ENCODE data around the gene SURF1.

The SURF1 gene

GRCh38 chr9:133351526-133351907 is 4.8 kb downstream of the SURF1 start:
- Histone ChIP-seq H3K27ac (ENCODE audit: low read length) (no peak overlapping the region), H3K79me2 (ENCODE audit: insufficient read depth, low read length) (peaks cover 56% of the 10 kb centered on the region), H3K36me3 (ENCODE audit: insufficient read depth, low read length) (peaks cover 54% of the 10 kb centered on the region)

GRCh38 chr9:133349965-133350616 is 6.2 kb downstream of the SURF1 start:
- H3K27ac ChIP-seq (ENCODE audit: low read length): no peak overlapping the region
- peak overlapping the region; percentile 78 for H3K4me2 ChIP-seq (ENCODE audit: insufficient read depth, low read length)
- H3K4me3 ChIP-seq (ENCODE audit: low read depth in 1 of 2, low read length in 2 of 2): peak overlapping the region in 1 of 2 experiments; percentile 90; a peak in 2 of 4 replicates
- ATAC-seq (ENCODE audit: insufficient read depth, low read depth): no peak
- H3K27me3 ChIP-seq (ENCODE audit: insufficient read depth, low read length, poor library complexity): no peaks in the 10 kb centered on the region
- TF ChIP-seq EZH2 (IDR thresholded peaks at IDR 0.05; ENCODE audit: borderline replicate concordance, low read depth, low read length, severe bottlenecking): no peak
- TF ChIP-seq CTCF (IDR thresholded peaks at IDR 0.05; ENCODE audit: borderline replicate concordance, extremely low read depth, low read length, poor library complexity, severe bottlenecking): no peak
- H3K4me1 ChIP-seq (ENCODE audit: insufficient read depth, low read length): peaks cover 47% of the 10 kb centered on the region
- H3K9me3 ChIP-seq (ENCODE audit: insufficient read depth, low read length, severe bottlenecking): no peaks in the 10 kb centered on the region
- peaks cover 60% of the 10 kb centered on the region for H3K79me2 ChIP-seq (ENCODE audit: insufficient read depth, low read length)
- no peak for DNase-seq
- peaks cover 45% of the 10 kb centered on the region for H4K20me1 ChIP-seq (ENCODE audit: insufficient read depth, low read length)
- H3K36me3 ChIP-seq (ENCODE audit: insufficient read depth, low read length): peaks cover 67% of the 10 kb centered on the region
- H3K9ac ChIP-seq (ENCODE audit: low read depth, low read length): peak overlapping the region; percentile 91
- H2AFZ ChIP-seq (ENCODE audit: low read depth, low read length): no peak overlapping the region

More at GRCh38 chr9:133351526-133351907, 4.8 kb downstream of the SURF1 start:
- no peak for DNase-seq
- Histone ChIP-seq H2AFZ (ENCODE audit: low read depth, low read length) (no peak overlapping the region), H3K4me3 (ENCODE audit: low read depth in 1 of 2, low read length in 2 of 2) (no peak overlapping the region), H3K9ac (ENCODE audit: low read depth, low read length) (no peak overlapping the region), H3K27me3 (ENCODE audit: insufficient read depth, low read length, poor library complexity) (no peaks in the 10 kb centered on the region), H3K4me1 (ENCODE audit: insufficient read depth, low read length) (peaks cover 47% of the 10 kb centered on the region), H3K9me3 (ENCODE audit: insufficient read depth, low read length, severe bottlenecking) (no peaks in the 10 kb centered on the region), H4K20me1 (ENCODE audit: insufficient read depth, low read length) (peaks cover 43% of the 10 kb centered on the region), H3K4me2 (ENCODE audit: insufficient read depth, low read length) (no peak overlapping the region)
- no peak for TF ChIP-seq CTCF (IDR thresholded peaks at IDR 0.05; ENCODE audit: borderline replicate concordance, extremely low read depth, low read length, poor library complexity, severe bottlenecking)
- TF ChIP-seq EZH2 (IDR thresholded peaks at IDR 0.05; ENCODE audit: borderline replicate concordance, low read depth, low read length, severe bottlenecking): no peak
- ATAC-seq (ENCODE audit: insufficient read depth, low read depth): no peak

- Histone ChIP-seq H3K9me3 (ENCODE audit: insufficient read depth, low read length, severe bottlenecking) (no peaks in the 10 kb centered on the region), H4K20me1 (ENCODE audit: insufficient read depth, low read length) (peaks cover 45% of the 10 kb centered on the region), H3K4me1 (ENCODE audit: insufficient read depth, low read length) (peaks cover 37% of the 10 kb centered on the region), H3K79me2 (ENCODE audit: insufficient read depth, low read length) (peaks cover 54% of the 10 kb centered on the region), H3K27ac (ENCODE audit: low read length) (peak overlapping the region; percentile 98), H3K4me2 (ENCODE audit: insufficient read depth, low read length) (peak overlapping the region; percentile 78), H3K4me3 (ENCODE audit: low read depth in 1 of 2, low read length in 2 of 2) (peak overlapping the region; percentile 81 to 90), H3K36me3 (ENCODE audit: insufficient read depth, low read length) (peaks cover 79% of the 10 kb centered on the region), H2AFZ (ENCODE audit: low read depth, low read length) (no peak overlapping the region), H3K27me3 (ENCODE audit: insufficient read depth, low read length, poor library complexity) (no peaks in the 10 kb centered on the region), H3K9ac (ENCODE audit: low read depth, low read length) (peak overlapping the region; percentile 91)
- no peak for TF ChIP-seq CTCF (IDR thresholded peaks at IDR 0.05; ENCODE audit: borderline replicate concordance, extremely low read depth, low read length, poor library complexity, severe bottlenecking)
- TF ChIP-seq EZH2 (IDR thresholded peaks at IDR 0.05; ENCODE audit: borderline replicate concordance, low read depth, low read length, severe bottlenecking): no peak
- peak; percentile 21 for DNase-seq
- no peak for ATAC-seq (ENCODE audit: insufficient read depth, low read depth)
Observed at GRCh38 chr9:133348718-133349573, 7.3 kb downstream of the SURF1 start.

Data from DND-41 (cell line).